ENCODE measurements around the gene USP11. TPM values are rescaled to one million over a fixed set of nuclear protein-coding genes. Genes with fewer than 3 reads are reported as not detected.
A peak's percentile ranks its signal among the peaks of the same experiment; 100 is the strongest.

USP11 gene
- total and polyA plus RNA-seq, 2 of the 4 experiments (the other 2 are of a cell fraction): 33.5 to 59.7 TPM

- Histone ChIP-seq H2BK20ac (ENCODE audit: low read depth, low read length) (no peak overlapping the region), H4K5ac (ENCODE audit: low read depth, low read length) (no peak overlapping the region), H2AFZ (replicated peaks; ENCODE audit: low read length, poor library complexity) (no peak overlapping the region), H3K9me1 (ENCODE audit: insufficient read depth, low read length) (peaks cover 8% of the 10 kb centered on the region; the same call in 1 of the 2 replicates), H3K23ac (ENCODE audit: low read depth, low read length) (no peak overlapping the region), H3K79me1 (ENCODE audit: low read depth in 1 of 2, low read length in 2 of 2) (peaks cover 8 to 31% of the 10 kb centered on the region in 2 experiments), H3K4ac (ENCODE audit: low read depth, low read length) (no peak overlapping the region), H4K91ac (ENCODE audit: insufficient read depth, low read depth, low read length) (no peak overlapping the region), H3K4me3 (ENCODE audit: insufficient read depth, low read depth, low read length) (no peak overlapping the region), H3K27ac (ENCODE audit: insufficient read depth, low read length) (no peak overlapping the region), H3K36me3 (ENCODE audit: control insufficient read depth, insufficient read depth, low read length) (peaks cover 15% of the 10 kb centered on the region), H2BK5ac (ENCODE audit: low read depth, low read length, poor library complexity, severe bottlenecking) (no peak overlapping the region), H3K27me3 (ENCODE audit: control insufficient read depth, insufficient read depth, low read length) (peaks cover 16% of the 10 kb centered on the region), H4K20me1 (ENCODE audit: insufficient read depth, low read length) (peaks cover 26% of the 10 kb centered on the region; the same call in 1 of the 2 replicates), H3K18ac (ENCODE audit: low read depth, low read length) (no peak overlapping the region), H4K8ac (ENCODE audit: low read depth in 2 of 2, low read length in 2 of 2) (no peak overlapping the region), H3K14ac (replicated peaks; ENCODE audit: low read depth, low read length) (no peak overlapping the region), H3K9ac (ENCODE audit: low read depth, low read length) (no peak overlapping the region), H3K4me1 (ENCODE audit: control insufficient read depth, insufficient read depth, low read length) (0 out of 2 replicates have a peak, but pooled peaks cover 1% of the 10 kb centered on the region), H2AK5ac (ENCODE audit: low read depth, low read length) (no peak overlapping the region), H3K56ac (ENCODE audit: extremely low read depth, insufficient read depth, low read length) (no peak overlapping the region), H2BK15ac (ENCODE audit: low read depth, low read length) (no peak overlapping the region), H3K9me3 (ENCODE audit: control insufficient read depth, insufficient read depth, low read length) (no peaks in the 10 kb centered on the region), H2BK120ac (ENCODE audit: low read depth, low read length) (no peak overlapping the region), H2AK9ac (replicated peaks; ENCODE audit: low read depth, low read length, poor library complexity) (no peak overlapping the region), H3K4me2 (ENCODE audit: low read depth, low read length) (no peak overlapping the region)
- BruUV-seq (replicated peaks): no TSS peak
- ChIA-PET POLR2A (ENCODE audit: unreplicated experiment) (no interaction called here), CTCF (no interaction called here)
- dilution Hi-C loops (cut with HindIII; ENCODE audit: low sequenced_read_pairs, unreplicated experiment) (no loop called here), in situ Hi-C loops (cut with MboI; ENCODE audit: low sequenced_read_pairs) (no loop called here), intact Hi-C loops (cut with micrococcal nuclease) (no loop called here)
- WGBS, 2 experiments (ENCODE audit: extremely low coverage in 2 of 2, insufficient read length in 1 of 2): no CpG with 5 or more reads among the region's 4 CpGs
- no peak for ATAC-seq (ENCODE audit: low read depth)
- peak; percentile 6 for DNase-seq
- TF ChIP-seq RFX5 (IDR thresholded peaks at IDR 0.05; ENCODE audit: low read depth, low read length) (no peak), SMC3 (IDR thresholded peaks at IDR 0.05; ENCODE audit: low read depth, low read length) (no peak), POLR2A (IDR thresholded peaks at IDR 0.05; ENCODE audit: low read depth, low read length) (no peak), BHLHE40 (IDR thresholded peaks at IDR 0.05; ENCODE audit: low read depth, low read length) (no peak), USF2 (IDR thresholded peaks at IDR 0.05; ENCODE audit: low read depth, low read length) (no peak), CEBPB (IDR thresholded peaks at IDR 0.05; ENCODE audit: low read depth, low read length) (no peak), CHD1 (IDR thresholded peaks at IDR 0.05; ENCODE audit: low read depth, low read length) (no peak), NFE2L2 (IDR thresholded peaks at IDR 0.05; ENCODE audit: low read depth, low read length) (no peak), RAD21 (IDR thresholded peaks at IDR 0.05; ENCODE audit: low read length) (no peak), MXI1 (IDR thresholded peaks at IDR 0.05; ENCODE audit: borderline replicate concordance, low read depth, low read length) (no peak), FOS (IDR thresholded peaks at IDR 0.05; ENCODE audit: low read depth, low read length) (no peak), MAZ (IDR thresholded peaks at IDR 0.05; ENCODE audit: borderline replicate concordance, low read depth, low read length) (no peak), RCOR1 (IDR thresholded peaks at IDR 0.05; ENCODE audit: insufficient replicate concordance, low read length) (no peak), MAFK (IDR thresholded peaks at IDR 0.05; ENCODE audit: low read depth, low read length) (no peak), CTCF (conservative IDR thresholded peaks at IDR 0.05; ENCODE audit: low read depth, low read length) (no peak)
- TF ChIP-seq, protein P1, sequence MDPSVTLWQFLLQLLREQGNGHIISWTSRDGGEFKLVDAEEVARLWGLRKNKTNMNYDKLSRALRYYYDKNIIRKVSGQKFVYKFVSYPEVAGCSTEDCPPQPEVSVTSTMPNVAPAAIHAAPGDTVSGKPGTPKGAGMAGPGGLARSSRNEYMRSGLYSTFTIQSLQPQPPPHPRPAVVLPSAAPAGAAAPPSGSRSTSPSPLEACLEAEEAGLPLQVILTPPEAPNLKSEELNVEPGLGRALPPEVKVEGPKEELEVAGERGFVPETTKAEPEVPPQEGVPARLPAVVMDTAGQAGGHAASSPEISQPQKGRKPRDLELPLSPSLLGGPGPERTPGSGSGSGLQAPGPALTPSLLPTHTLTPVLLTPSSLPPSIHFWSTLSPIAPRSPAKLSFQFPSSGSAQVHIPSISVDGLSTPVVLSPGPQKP (IDR thresholded peaks at IDR 0.05; ENCODE audit: borderline replicate concordance, low read depth, low read length): no peak
Measured at GRCh38 chrX:47235691-47236103, 2.9 kb downstream of the USP11 start.

All from IMR-90 (cell line).